Esophagus (tissue), 2 donors: Measurements from ENCODE around the gene VAMP4. TPM values are rescaled to one million over a fixed set of nuclear protein-coding genes. Genes with fewer than 3 reads are reported as not detected.

ENCODE experiments used
- H3K27ac ChIP-seq, 2 donors: one replicate each; pipeline ENCODE4 v1.5.1; 2013; ENCODE audit warnings: low read depth in 2 of 2, mild to moderate bottlenecking in 2 of 2, inconsistent platforms in 1 of 2, low read length in 1 of 2, moderate library complexity in 1 of 2
- H3K27me3 ChIP-seq, 2 donors: one replicate each; pipeline ENCODE4 v1.6.1; 2013; ENCODE audit warnings: low read length in 2 of 2, control low read depth in 1 of 2, mild to moderate bottlenecking in 1 of 2; ENCODE audit not compliant: insufficient read depth in 2 of 2, control insufficient read depth in 1 of 2
- H3K36me3 ChIP-seq, 2 donors: one replicate each; pipeline ENCODE4 v1.6.1; 2013; ENCODE audit warnings: low read length in 1 of 2; ENCODE audit not compliant: control insufficient read depth in 2 of 2, insufficient read depth in 2 of 2
- H3K4me1 ChIP-seq, 2 donors: one replicate each; pipeline ENCODE4 v1.6.1; 2013; ENCODE audit warnings: low read length in 1 of 2; ENCODE audit not compliant: control insufficient read depth in 2 of 2, insufficient read depth in 2 of 2
- H3K4me3 ChIP-seq, 2 donors: one replicate each; pipeline ENCODE4 v1.5.1; 2013; ENCODE audit warnings: low read length in 2 of 2, mild to moderate bottlenecking in 2 of 2, low read depth in 1 of 2, moderate library complexity in 1 of 2
- H3K9me3 ChIP-seq, 2 donors: one replicate each; pipeline ENCODE4 v1.6.1; 2013; ENCODE audit warnings: mild to moderate bottlenecking in 2 of 2, low read depth in 1 of 2, low read length in 1 of 2, moderate library complexity in 1 of 2; ENCODE audit not compliant: control insufficient read depth in 2 of 2, insufficient read depth in 1 of 2
- WGBS, 2 donors: extraction: QIAGEN DNeasy Blood & Tissue Kit; methylation state at CpG; one replicate each; pipeline ENCODE4 v1.1.7; 2013; 5-methylcytosine and 5-hydroxymethylcytosine counted together
- polyA plus RNA-seq, 2 donors: library from polyadenylated mRNA; stranded (reverse); fragments of 200-250 nt; gene quantifications; one replicate each; pipeline ENCODE4 v1.2.3, GENCODE V29; 2013
- donor health status: healthy with polysubstance abuse.
- donor health status: Bipolar disorder and iron deficiency.

The VAMP4 gene
- polyA plus RNA-seq, 2 donors, result 5.0 to 5.5 TPM

- WGBS, 2 donors, result 51 to 57% methylated on average over 4 of the region's 4 CpGs
- Histone ChIP-seq H3K4me3 (no peak overlapping the region), H3K4me1 (no peaks in the 10 kb centered on the region), H3K9me3 (no peaks in the 10 kb centered on the region), H3K36me3 (no peaks in the 10 kb centered on the region), H3K27me3 (no peaks in the 10 kb centered on the region), H3K27ac (no peak overlapping the region)
Observed at GRCh38 chr1:171753685-171754352, 12.0 kb upstream of the VAMP4 start.

- no peak overlapping the region for H3K27ac ChIP-seq
- 97 to 99% methylated on average over 2 of the region's 2 CpGs for WGBS, 2 donors
- H3K4me3 ChIP-seq, result no peak overlapping the region
- no peaks in the 10 kb centered on the region for H3K36me3 ChIP-seq
- no peaks in the 10 kb centered on the region for H3K27me3 ChIP-seq
- no peaks in the 10 kb centered on the region for H3K9me3 ChIP-seq
- no peaks in the 10 kb centered on the region for H3K4me1 ChIP-seq
Observed at GRCh38 chr1:171753182-171753581, 11.3 kb upstream of the VAMP4 start.

- Histone ChIP-seq H3K27me3 (no peaks in the 10 kb centered on the region), H3K4me3 (no peak overlapping the region), H3K9me3 (no peaks in the 10 kb centered on the region), H3K27ac (no peak overlapping the region), H3K4me1 (no peaks in the 10 kb centered on the region), H3K36me3 (no peaks in the 10 kb centered on the region)
- 83 to 88% methylated on average over 6 of the region's 6 CpGs for WGBS, 2 donors
Observed at GRCh38 chr1:171751221-171751620, 9.4 kb upstream of the VAMP4 start.

GRCh38 chr1:171748651-171749050 is 6.8 kb upstream of the VAMP4 start:
- H3K27me3 ChIP-seq, result no peaks in the 10 kb centered on the region
- H3K9me3 ChIP-seq, result no peaks in the 10 kb centered on the region
- H3K36me3 ChIP-seq, result no peaks in the 10 kb centered on the region
- H3K4me1 ChIP-seq, result no peaks in the 10 kb centered on the region
- no peak overlapping the region for H3K4me3 ChIP-seq
- H3K27ac ChIP-seq, result no peak overlapping the region
- 71 to 77% methylated on average over 3 of the region's 3 CpGs for WGBS, 2 donors

- Histone ChIP-seq H3K27ac (no peak overlapping the region), H3K27me3 (no peaks in the 10 kb centered on the region), H3K9me3 (no peaks in the 10 kb centered on the region), H3K4me3 (no peak overlapping the region), H3K4me1 (no peaks in the 10 kb centered on the region), H3K36me3 (no peaks in the 10 kb centered on the region)
- 89 to 94% methylated on average over 8 of the region's 8 CpGs for WGBS, 2 donors
Observed at GRCh38 chr1:171744986-171745385, 3.1 kb upstream of the VAMP4 start.

- Histone ChIP-seq H3K36me3 (no peaks in the 10 kb centered on the region), H3K27me3 (no peaks in the 10 kb centered on the region), H3K27ac (peak overlapping the region; percentile 43 to 79), H3K4me1 (no peaks in the 10 kb centered on the region), H3K9me3 (no peaks in the 10 kb centered on the region), H3K4me3 (peak overlapping the region in 1 of 2 donors; percentile 86)
- WGBS, 2 donors, result 15 to 27% methylated on average over 8 of the region's 8 CpGs
Observed at GRCh38 chr1:171743081-171743870, 1.4 kb upstream of the VAMP4 start.

GRCh38 chr1:171742577-171742922 is 685 bp upstream of the VAMP4 start:
- no peaks in the 10 kb centered on the region for H3K27me3 ChIP-seq
- H3K27ac ChIP-seq, result peak overlapping the region; percentile 96 to 100
- 0 to 1% methylated on average over 14 of the region's 14 CpGs for WGBS, 2 donors
- H3K9me3 ChIP-seq, result no peaks in the 10 kb centered on the region
- peak overlapping the region; percentile 86 to 87 for H3K4me3 ChIP-seq
- no peaks in the 10 kb centered on the region for H3K4me1 ChIP-seq
- H3K36me3 ChIP-seq, result no peaks in the 10 kb centered on the region

- peaks cover 1 to 4% of the 10 kb centered on the region in 2 donors for H3K36me3 ChIP-seq
- no peaks in the 10 kb centered on the region for H3K4me1 ChIP-seq
- no peaks in the 10 kb centered on the region for H3K27me3 ChIP-seq
- 2% methylated on average over 28 of the region's 28 CpGs for WGBS, 2 donors
- H3K27ac ChIP-seq, result peak overlapping the region; percentile 96 to 100
- peak overlapping the region; percentile 86 to 87 for H3K4me3 ChIP-seq
- no peaks in the 10 kb centered on the region for H3K9me3 ChIP-seq
Observed at GRCh38 chr1:171740987-171741871, 636 bp downstream of the VAMP4 start.

GRCh38 chr1:171740356-171740863 is 1.5 kb downstream of the VAMP4 start:
- Histone ChIP-seq H3K36me3 (peaks cover 2 to 4% of the 10 kb centered on the region in 2 donors), H3K4me1 (no peaks in the 10 kb centered on the region), H3K4me3 (no peak overlapping the region), H3K27me3 (no peaks in the 10 kb centered on the region), H3K27ac (no peak overlapping the region), H3K9me3 (no peaks in the 10 kb centered on the region)
- WGBS, 2 donors, result 72 to 79% methylated on average over 2 of the region's 2 CpGs
